H9 (cell line): ENCODE measurements around the gene DNAJC22. TPM values are rescaled to one million over a fixed set of nuclear protein-coding genes. Genes with fewer than 3 reads are reported as not detected.
A peak's percentile ranks its signal among the peaks of the same experiment; 100 is the strongest.

Experiments
- DNase-seq: peaks from one replicate; pipeline ENCODE4 v3.0.0-alpha.2; 2017
- H2AFZ ChIP-seq: one replicate; pipeline ENCODE4 v1.6.1; 2013; ENCODE audit warnings: mild to moderate bottlenecking, low read length, control low read depth, moderate library complexity
- H2AK5ac ChIP-seq: 2 replicates; pipeline ENCODE4 v1.6.1; 2013; ENCODE audit warnings: low read length, control low read depth, mixed read lengths; ENCODE audit not compliant: insufficient read length
- H2BK120ac ChIP-seq: one replicate; pipeline ENCODE4 v1.6.1; 2013; ENCODE audit warnings: low read depth, mild to moderate bottlenecking, low read length, control low read depth, inconsistent platforms; ENCODE audit not compliant: poor library complexity, severe bottlenecking
- H2BK12ac ChIP-seq: 2 replicates; pipeline ENCODE4 v1.6.1; 2013; ENCODE audit warnings: low read length, control low read depth, mixed read lengths, low read depth; ENCODE audit not compliant: insufficient read length
- H2BK15ac ChIP-seq: 2 replicates; pipeline ENCODE4 v1.6.1; 2013; ENCODE audit warnings: low read depth, low read length, control low read depth
- H2BK20ac ChIP-seq: one replicate; pipeline ENCODE4 v1.6.1; 2013; ENCODE audit warnings: low read depth, mild to moderate bottlenecking, low read length, control low read depth, inconsistent platforms; ENCODE audit not compliant: poor library complexity, severe bottlenecking
- H2BK5ac ChIP-seq: 2 replicates; pipeline ENCODE4 v1.6.1; 2013; ENCODE audit warnings: low read length, control low read depth, mixed read lengths; ENCODE audit not compliant: insufficient read length
- H3K14ac ChIP-seq: 2 replicates; pipeline ENCODE4 v1.6.1; 2013; ENCODE audit warnings: low read length, control low read depth; ENCODE audit not compliant: insufficient read depth
- H3K18ac ChIP-seq: 2 replicates; pipeline ENCODE4 v1.6.1; 2013; ENCODE audit warnings: low read depth, mild to moderate bottlenecking, mixed read lengths, low read length, control low read depth; ENCODE audit not compliant: insufficient read length
- H3K23ac ChIP-seq: 2 replicates; pipeline ENCODE4 v1.6.1; 2013; ENCODE audit warnings: low read length, control low read depth, mixed read lengths, low read depth; ENCODE audit not compliant: insufficient read length
- H3K23me2 ChIP-seq: 2 replicates; pipeline ENCODE4 v1.6.1; 2013; ENCODE audit warnings: low read depth, mild to moderate bottlenecking, mixed read lengths, low read length, control low read depth; ENCODE audit not compliant: insufficient read length, poor library complexity, severe bottlenecking
- H3K27ac ChIP-seq: 2 replicates; pipeline ENCODE4 v1.5.1; 2013; ENCODE audit warnings: low read length, control low read depth, mixed read lengths, low read depth; ENCODE audit not compliant: insufficient read length
- H3K27me3 ChIP-seq: 2 replicates; pipeline ENCODE4 v1.6.1; 2013; ENCODE audit warnings: low read length, control low read depth, inconsistent platforms; ENCODE audit not compliant: insufficient read depth
- H3K4ac ChIP-seq: 2 replicates; pipeline ENCODE4 v1.6.1; 2013; ENCODE audit warnings: low read depth, mild to moderate bottlenecking, control low read depth, inconsistent platforms, low read length, moderate library complexity
- H3K4me1 ChIP-seq: 2 replicates; pipeline ENCODE4 v1.6.1; 2013; ENCODE audit warnings: low read length, control low read depth, inconsistent platforms; ENCODE audit not compliant: insufficient read depth
- H3K4me2 ChIP-seq: 2 replicates; pipeline ENCODE4 v1.6.1; 2013; ENCODE audit warnings: low read length, control low read depth, mixed read lengths; ENCODE audit not compliant: insufficient read length, insufficient read depth
- H3K56ac ChIP-seq: 2 replicates; pipeline ENCODE4 v1.6.1; 2013; ENCODE audit warnings: low read depth, mild to moderate bottlenecking, mixed read lengths, low read length, control low read depth; ENCODE audit not compliant: insufficient read length
- H3K79me1 ChIP-seq: 2 replicates; pipeline ENCODE4 v1.6.1; 2013; ENCODE audit warnings: low read depth, mild to moderate bottlenecking, moderate library complexity, low read length, control low read depth, inconsistent platforms; ENCODE audit not compliant: insufficient read depth, poor library complexity, severe bottlenecking
- H3K79me2 ChIP-seq: 2 replicates; pipeline ENCODE4 v1.6.1; 2013; ENCODE audit warnings: low read length, control low read depth, inconsistent platforms; ENCODE audit not compliant: insufficient read depth
- H3K9ac ChIP-seq: 2 replicates; pipeline ENCODE4 v1.6.1; 2013; ENCODE audit warnings: low read length, control low read depth, mixed read lengths; ENCODE audit not compliant: insufficient read length; ENCODE audit errors: extremely low read depth
- H3K9me3 ChIP-seq: one replicate; pipeline ENCODE4 v1.6.1; 2013; ENCODE audit warnings: low read depth, low read length, inconsistent platforms; ENCODE audit not compliant: control insufficient read depth
- H3T11ph ChIP-seq: one replicate; pipeline ENCODE4 v1.6.1; 2013; ENCODE audit warnings: mild to moderate bottlenecking, low read length, control low read depth, inconsistent platforms
- H4K20me1 ChIP-seq: one replicate; pipeline ENCODE4 v1.6.1; 2013; ENCODE audit not compliant: control insufficient read depth, insufficient read length, insufficient read depth
- H4K5ac ChIP-seq: 2 replicates; pipeline ENCODE4 v1.6.1; 2013; ENCODE audit warnings: low read depth, mild to moderate bottlenecking, mixed read lengths, low read length, control low read depth; ENCODE audit not compliant: insufficient read length
- H4K8ac ChIP-seq: replicated peaks from 2 replicates; pipeline ENCODE4 v1.6.1; 2013; ENCODE audit warnings: low read length, control low read depth, mixed read lengths, low read depth; ENCODE audit not compliant: insufficient read length
- H4K91ac ChIP-seq: 2 replicates; pipeline ENCODE4 v1.6.1; 2013; ENCODE audit warnings: low read depth, mild to moderate bottlenecking, moderate library complexity, mixed read lengths, low read length, control low read depth; ENCODE audit not compliant: insufficient read length
- H3K27ac Mint-ChIP-seq, 3 experiments: 2 replicates in 2 of 3; 3 replicates in 1 of 3; pipeline ENCODE4 v1.8.0; 2020 to 2021; ENCODE audit warnings: mixed read lengths in 3 of 3, mild to moderate bottlenecking in 1 of 3, moderate library complexity in 1 of 3
- H3K27me3 Mint-ChIP-seq: 2 replicates; pipeline ENCODE4 v1.8.0; 2021; ENCODE audit warnings: low read depth, mild to moderate bottlenecking, moderate library complexity, mixed read lengths
- H3K36me3 Mint-ChIP-seq, 3 experiments: 2 replicates in 2 of 3; 3 replicates in 1 of 3; pipeline ENCODE4 v1.8.0; 2020 to 2021; ENCODE audit warnings: low read depth in 3 of 3, mixed read lengths in 3 of 3; ENCODE audit not compliant: insufficient read depth in 1 of 3
- H3K4me1 Mint-ChIP-seq, 2 experiments: 2 replicates each; pipeline ENCODE4 v1.8.0; 2020; ENCODE audit warnings: mixed read lengths in 2 of 2
- H3K4me3 Mint-ChIP-seq, 2 experiments: 2 replicates in 1 of 2; 3 replicates in 1 of 2; pipeline ENCODE4 v1.8.0; 2020 to 2021; ENCODE audit warnings: mild to moderate bottlenecking in 2 of 2, mixed read lengths in 2 of 2, moderate library complexity in 1 of 2
- H3K9me3 Mint-ChIP-seq, 2 experiments: 2 replicates in 1 of 2; 3 replicates in 1 of 2; pipeline ENCODE4 v1.8.0; 2020; ENCODE audit warnings: mild to moderate bottlenecking in 2 of 2, mixed read lengths in 2 of 2, moderate library complexity in 1 of 2
- CTCF ChIP-seq: fragments of 200-600 bp; sonication (generic); conservative IDR thresholded peaks from 3 replicates; pipeline ENCODE4 v1.8.0; 2021; ENCODE audit warnings: antibody characterized with exemption, mild to moderate bottlenecking
- WGBS: extraction: QIAGEN DNeasy Blood & Tissue Kit; methylation state at CpG from one replicate; pipeline ENCODE4 v1.1.7; 2013; ENCODE audit warnings: missing lambda C conversion rate, low lambda C conversion rate, mixed read lengths; ENCODE audit not compliant: insufficient read length; ENCODE audit errors: extremely low coverage; 5-methylcytosine and 5-hydroxymethylcytosine counted together
- total RNA-seq: library from RNA; stranded (reverse); gene quantifications from 2 replicates; pipeline ENCODE4 v1.2.1, GENCODE V29; 2021

DNAJC22 gene
- total RNA-seq, 1 experiment from 2014 or later = 3.2 TPM

GRCh38 chr12:49338830-49339463 is 7.7 kb upstream of the DNAJC22 start:
- no peak overlapping the region for H2BK15ac ChIP-seq
- no peak overlapping the region for H2AFZ ChIP-seq
- H3K14ac ChIP-seq = no peak overlapping the region
- no peak overlapping the region for H3K4ac ChIP-seq
- H2BK5ac ChIP-seq = no peak overlapping the region
- no peak overlapping the region for H3K4me2 ChIP-seq
- WGBS = no CpG with 5 or more reads among the region's 6 CpGs
- no peak overlapping the region for H2BK12ac ChIP-seq
- no peak overlapping the region for H4K8ac ChIP-seq
- H4K5ac ChIP-seq = no peak overlapping the region
- H4K20me1 ChIP-seq = peaks cover 3% of the 10 kb centered on the region
- Mint-ChIP-seq H3K27ac (no peak overlapping the region), H3K27me3 (peaks cover 97% of the 10 kb centered on the region), H3K36me3 (peaks cover 0 to 1% (median 0%) of the 10 kb centered on the region in 3 experiments; a peak in 2 of 7 replicates), H3K4me3 (peak overlapping the region in 1 of 2 experiments; percentile 61; a peak in 2 of 5 replicates), H3K9me3 (peaks cover 1 to 3% of the 10 kb centered on the region in 2 experiments; a peak in 3 of 5 replicates), H3K4me1 (peaks cover 46 to 53% of the 10 kb centered on the region in 2 experiments)
- H3K79me2 ChIP-seq = no peaks in the 10 kb centered on the region
- H2AK5ac ChIP-seq = no peak overlapping the region
- DNase-seq = no peak
- no peak overlapping the region for H3K9ac ChIP-seq
- H3K18ac ChIP-seq = no peak overlapping the region
- H2BK120ac ChIP-seq = no peak overlapping the region
- H2BK20ac ChIP-seq = no peak overlapping the region
- H3K23me2 ChIP-seq = peaks cover 24% of the 10 kb centered on the region
- H3K23ac ChIP-seq = no peak overlapping the region
- H3K27ac ChIP-seq = no peak overlapping the region
- no peaks in the 10 kb centered on the region for H3K9me3 ChIP-seq
- peaks cover 7% of the 10 kb centered on the region; the same call in 1 of the 2 replicates for H3K4me1 ChIP-seq
- no peaks in the 10 kb centered on the region for H3K79me1 ChIP-seq
- TF ChIP-seq CTCF = no peak
- H4K91ac ChIP-seq = no peak overlapping the region
- H3K56ac ChIP-seq = no peak overlapping the region
- no peak overlapping the region for H3T11ph ChIP-seq
- H3K27me3 ChIP-seq = peaks cover 81% of the 10 kb centered on the region
